Smooth muscle cell of trachea (primary cell): ENCODE results near the gene BBS10. TPM values are rescaled to one million over a fixed set of nuclear protein-coding genes. Genes with fewer than 3 reads are reported as not detected.

Experiments used
- total RNA-seq: library from RNA; depleted of rRNA; stranded (reverse); fragments of >200 nt; gene quantifications from 2 replicates; pipeline ENCODE4 v1.2.1, GENCODE V29; 2014

BBS10 gene
- total RNA-seq: 19.0 and 19.6 TPM in 2 replicates

GRCh38 chr12:76348079-76348901 lies at the start of gene BBS10:
BBS10 (minus strand) TSS chr12:76348415; CDS start chr12:76348358, 57 bp downstream.

Other genes starting within 250 kb of the BBS10 start
- 105 and 139 TPM in 2 replicates for gene OSBPL8, start 211.4 kb upstream of the BBS10 start, total RNA-seq